Stomach smooth muscle (tissue), 2 donors: Measurements from ENCODE around the gene ACVR2B.

Experiments used
- H3K27ac ChIP-seq: one replicate; pipeline ENCODE4 v1.7.0; 2013; ENCODE audit warnings: mild to moderate bottlenecking, low read length, inconsistent platforms
- H3K27me3 ChIP-seq, 2 donors: one replicate each; pipeline ENCODE4 v1.7.0; 2013; ENCODE audit warnings: low read length in 2 of 2; ENCODE audit not compliant: insufficient read depth in 2 of 2, control insufficient read depth in 1 of 2
- H3K36me3 ChIP-seq, 2 donors: one replicate each; pipeline ENCODE4 v1.7.0; 2013; ENCODE audit warnings: low read length in 2 of 2; ENCODE audit not compliant: control insufficient read depth in 2 of 2, insufficient read depth in 2 of 2
- H3K4me1 ChIP-seq: one replicate; pipeline ENCODE4 v1.7.0; 2013; ENCODE audit warnings: low read length; ENCODE audit not compliant: control insufficient read depth, insufficient read depth
- H3K4me3 ChIP-seq, 2 donors: one replicate each; pipeline ENCODE4 v1.7.0; 2013; ENCODE audit warnings: low read length in 2 of 2
- H3K9ac ChIP-seq, 2 donors: one replicate each; pipeline ENCODE4 v1.7.0; 2013; ENCODE audit warnings: low read length in 2 of 2, mild to moderate bottlenecking in 1 of 2
- H3K9me3 ChIP-seq, 2 donors: one replicate each; pipeline ENCODE4 v1.7.0; 2013; ENCODE audit warnings: low read length in 2 of 2; ENCODE audit not compliant: control insufficient read depth in 2 of 2
- donor health status: healthy.
- donor health status: Pancreatic carcinoma.

Gene ACVR2B

GRCh38 chr3:38511546-38511945, 57.9 kb downstream of the ACVR2B start:
- Histone ChIP-seq H3K4me1 (no peaks in the 10 kb centered on the region), H3K27me3 (no peaks in the 10 kb centered on the region), H3K9me3 (no peaks in the 10 kb centered on the region), H3K27ac (no peak overlapping the region), H3K9ac (no peak overlapping the region), H3K36me3 (peaks cover 17 to 24% of the 10 kb centered on the region in 2 donors), H3K4me3 (no peak overlapping the region)

- H3K27ac ChIP-seq = no peak overlapping the region
- H3K36me3 ChIP-seq = peaks cover 16 to 18% of the 10 kb centered on the region in 2 donors
- H3K27me3 ChIP-seq = no peaks in the 10 kb centered on the region
- no peak overlapping the region for H3K4me3 ChIP-seq
- no peaks in the 10 kb centered on the region for H3K4me1 ChIP-seq
- no peaks in the 10 kb centered on the region for H3K9me3 ChIP-seq
- no peak overlapping the region for H3K9ac ChIP-seq
Observed at GRCh38 chr3:38515367-38515766, 61.7 kb downstream of the ACVR2B start.

DNA sequence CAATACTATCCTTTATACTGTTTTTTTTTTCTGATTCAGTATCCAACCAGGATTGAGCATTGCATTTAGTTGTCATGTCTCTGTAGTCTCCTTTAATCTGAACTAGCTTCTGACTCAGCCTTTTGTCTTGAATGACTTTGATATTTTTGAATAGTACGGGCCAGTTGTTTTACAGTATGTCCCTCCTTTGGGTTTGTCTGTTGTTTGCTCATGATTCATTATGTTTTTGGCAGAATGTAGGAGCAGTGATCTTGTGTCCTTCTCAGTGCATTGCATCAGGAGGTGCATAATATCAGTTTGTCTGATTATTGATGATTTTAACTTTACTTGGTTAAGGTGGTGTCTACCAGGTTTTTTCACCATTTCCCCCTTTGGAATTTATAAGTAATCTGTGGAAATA, 63.0 kb downstream of the ACVR2B start:
- no peak overlapping the region for H3K9ac ChIP-seq
- H3K9me3 ChIP-seq = no peaks in the 10 kb centered on the region
- no peaks in the 10 kb centered on the region for H3K27me3 ChIP-seq
- no peak overlapping the region for H3K4me3 ChIP-seq
- no peaks in the 10 kb centered on the region for H3K4me1 ChIP-seq
- no peak overlapping the region for H3K27ac ChIP-seq
- peaks cover 13 to 17% of the 10 kb centered on the region in 2 donors for H3K36me3 ChIP-seq

- no peak overlapping the region for H3K9ac ChIP-seq
- H3K9me3 ChIP-seq = no peaks in the 10 kb centered on the region
- H3K4me3 ChIP-seq = no peak overlapping the region
- H3K36me3 ChIP-seq = peaks cover 11 to 18% of the 10 kb centered on the region in 2 donors
- no peaks in the 10 kb centered on the region for H3K27me3 ChIP-seq
- H3K4me1 ChIP-seq = no peaks in the 10 kb centered on the region
- no peak overlapping the region for H3K27ac ChIP-seq
Observed at GRCh38 chr3:38519000-38519399, 65.3 kb downstream of the ACVR2B start.

DNA sequence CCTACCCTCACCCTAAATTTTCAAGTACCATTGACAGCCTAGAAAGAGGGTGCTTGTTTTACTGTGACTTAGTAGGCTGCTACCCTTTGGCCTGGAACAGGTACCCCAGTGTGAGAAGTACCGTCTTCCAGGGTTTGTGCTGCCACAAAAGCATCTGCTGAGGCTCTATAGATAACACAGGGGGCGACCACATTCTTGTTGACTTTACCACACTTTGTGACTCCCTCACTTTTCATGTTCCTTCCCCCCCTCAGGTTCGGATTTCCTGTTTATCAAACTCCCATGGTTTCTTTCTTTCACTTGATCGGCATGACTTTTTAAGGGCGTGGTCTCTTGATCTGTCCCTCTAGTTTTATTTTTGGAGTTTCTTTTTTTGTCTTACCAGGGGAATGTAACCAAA, 66.0 kb downstream of the ACVR2B start:
- Histone ChIP-seq H3K36me3 (peaks cover 17 to 20% of the 10 kb centered on the region in 2 donors), H3K4me1 (no peaks in the 10 kb centered on the region), H3K9me3 (no peaks in the 10 kb centered on the region), H3K27ac (no peak overlapping the region), H3K27me3 (no peaks in the 10 kb centered on the region), H3K9ac (no peak overlapping the region), H3K4me3 (no peak overlapping the region)

DNA sequence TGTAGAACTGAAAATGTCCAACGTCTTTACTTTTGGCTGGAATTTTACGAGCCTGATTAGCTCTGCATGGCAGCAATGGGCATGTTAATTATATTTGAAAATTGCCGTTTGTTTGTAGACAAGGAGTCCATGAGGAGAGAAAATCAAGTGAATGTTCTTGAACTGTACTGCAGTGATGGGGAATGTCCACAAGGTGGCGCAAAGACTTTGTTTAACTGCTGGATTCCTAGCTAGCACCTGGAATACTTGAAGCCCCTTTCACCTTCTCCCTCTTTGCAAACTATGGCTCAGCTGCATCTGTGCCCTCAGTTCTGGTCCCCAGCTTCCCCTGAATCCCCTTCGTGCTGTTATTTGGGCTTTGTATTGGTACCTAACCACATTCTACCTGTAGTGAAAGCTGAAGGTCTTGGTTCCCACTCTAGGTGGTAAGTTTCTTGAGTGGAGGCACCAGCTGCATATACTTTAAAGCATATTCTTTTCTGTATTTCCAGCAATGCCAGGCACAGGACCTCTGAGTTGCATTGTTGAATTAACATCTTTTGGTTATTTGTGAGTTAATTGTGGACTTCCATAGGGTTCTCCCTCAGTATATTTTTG, 67.8 kb downstream of the ACVR2B start:
- H3K4me1 ChIP-seq = no peaks in the 10 kb centered on the region
- H3K27me3 ChIP-seq = no peaks in the 10 kb centered on the region
- no peaks in the 10 kb centered on the region for H3K9me3 ChIP-seq
- H3K36me3 ChIP-seq = peaks cover 18 to 24% of the 10 kb centered on the region in 2 donors
- H3K27ac ChIP-seq = no peak overlapping the region
- no peak overlapping the region for H3K4me3 ChIP-seq
- H3K9ac ChIP-seq = no peak overlapping the region

DNA sequence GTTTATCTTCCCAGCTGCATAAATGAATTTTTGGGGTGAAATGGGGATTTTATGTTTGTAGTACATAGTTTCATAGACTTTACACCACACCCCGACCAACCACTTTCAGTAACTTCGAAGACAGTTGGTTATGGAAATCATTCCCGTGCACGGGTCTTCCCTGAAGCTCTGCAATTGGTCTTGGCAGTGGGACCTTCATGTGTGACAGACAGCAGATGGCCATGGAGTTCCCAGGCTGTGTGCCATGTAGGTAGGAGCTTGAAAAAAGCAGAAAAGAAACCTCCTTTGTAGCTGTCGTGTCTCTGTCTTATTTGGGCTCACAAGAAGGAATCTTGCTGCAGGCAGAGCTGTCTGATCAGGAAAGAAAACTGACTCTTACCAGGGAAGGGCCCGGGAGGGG, 68.3 kb downstream of the ACVR2B start:
- H3K4me1 ChIP-seq = no peaks in the 10 kb centered on the region
- no peak overlapping the region for H3K4me3 ChIP-seq
- no peaks in the 10 kb centered on the region for H3K27me3 ChIP-seq
- H3K9ac ChIP-seq = no peak overlapping the region
- H3K36me3 ChIP-seq = peaks cover 18 to 24% of the 10 kb centered on the region in 2 donors
- H3K27ac ChIP-seq = no peak overlapping the region
- no peaks in the 10 kb centered on the region for H3K9me3 ChIP-seq

- no peaks in the 10 kb centered on the region for H3K4me1 ChIP-seq
- no peaks in the 10 kb centered on the region for H3K27me3 ChIP-seq
- no peaks in the 10 kb centered on the region for H3K9me3 ChIP-seq
- no peak overlapping the region for H3K27ac ChIP-seq
- peaks cover 16 to 29% of the 10 kb centered on the region in 2 donors for H3K36me3 ChIP-seq
- no peak overlapping the region for H3K4me3 ChIP-seq
- no peak overlapping the region for H3K9ac ChIP-seq
Observed at GRCh38 chr3:38524141-38524739, 70.5 kb downstream of the ACVR2B start.

- Histone ChIP-seq H3K27me3 (no peaks in the 10 kb centered on the region), H3K9ac (no peak overlapping the region), H3K36me3 (peaks cover 16 to 32% of the 10 kb centered on the region in 2 donors), H3K27ac (no peak overlapping the region), H3K4me1 (no peaks in the 10 kb centered on the region), H3K4me3 (no peak overlapping the region), H3K9me3 (no peaks in the 10 kb centered on the region)
Observed at GRCh38 chr3:38526792-38527191, 73.1 kb downstream of the ACVR2B start.

DNA sequence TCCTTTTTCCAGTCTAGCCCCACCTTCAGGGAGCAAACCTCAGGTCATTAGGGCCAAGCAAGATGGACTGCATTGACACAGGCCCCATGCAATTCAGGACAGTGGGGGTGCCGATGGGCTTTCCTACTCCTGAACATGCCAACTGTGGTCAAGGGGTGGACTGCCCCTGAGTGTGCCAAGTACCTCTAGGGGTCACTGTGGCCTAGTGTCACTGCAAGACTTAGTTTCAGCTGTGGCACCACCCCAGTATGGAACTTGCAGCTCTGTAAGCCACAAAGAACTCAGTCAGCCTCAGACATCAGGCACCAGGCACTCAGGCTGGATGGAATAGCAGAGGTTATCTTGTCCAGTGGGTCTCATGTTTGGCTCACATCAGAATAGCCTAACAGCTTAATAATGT, 74.8 kb downstream of the ACVR2B start:
- no peak overlapping the region for H3K4me3 ChIP-seq
- no peaks in the 10 kb centered on the region for H3K27me3 ChIP-seq
- H3K4me1 ChIP-seq = no peaks in the 10 kb centered on the region
- H3K9ac ChIP-seq = no peak overlapping the region
- H3K36me3 ChIP-seq = peaks cover 16 to 32% of the 10 kb centered on the region in 2 donors
- H3K27ac ChIP-seq = no peak overlapping the region
- H3K9me3 ChIP-seq = no peaks in the 10 kb centered on the region

DNA sequence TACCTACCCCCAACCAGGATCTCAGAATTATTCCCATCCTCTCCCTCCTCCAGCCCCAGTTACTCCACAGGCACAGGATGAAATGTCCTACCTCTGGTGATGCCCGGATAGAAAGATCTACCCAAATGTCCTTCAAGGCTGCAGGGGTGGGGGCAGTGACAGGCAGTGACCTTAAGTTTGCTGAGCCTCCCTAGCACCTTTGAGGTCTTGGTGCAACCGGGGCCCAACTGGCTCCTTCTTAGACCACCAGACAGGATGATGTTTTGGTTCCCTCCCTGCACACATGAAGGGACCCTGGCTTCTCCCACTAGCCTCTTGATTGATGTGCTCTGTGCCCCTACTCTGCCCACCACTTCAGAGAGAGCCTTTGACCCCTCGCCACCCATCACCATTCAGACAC, 78.8 kb downstream of the ACVR2B start:
- Histone ChIP-seq H3K27me3 (no peaks in the 10 kb centered on the region), H3K27ac (no peak overlapping the region), H3K36me3 (peaks cover 10 to 16% of the 10 kb centered on the region in 2 donors), H3K9ac (no peak overlapping the region), H3K4me1 (no peaks in the 10 kb centered on the region), H3K4me3 (no peak overlapping the region), H3K9me3 (no peaks in the 10 kb centered on the region)
